ENCODE data around the gene FOXP2. TPM values are rescaled to one million over a fixed set of nuclear protein-coding genes. Genes with fewer than 3 reads are reported as not detected.

The FOXP2 gene
- total and polyA plus RNA-seq, 10 of the 15 experiments (the other 5 are each of a cell fraction or from before 2014, with no cell fraction given), result 0.99 to 2.5 (median 1.8) TPM

DNA sequence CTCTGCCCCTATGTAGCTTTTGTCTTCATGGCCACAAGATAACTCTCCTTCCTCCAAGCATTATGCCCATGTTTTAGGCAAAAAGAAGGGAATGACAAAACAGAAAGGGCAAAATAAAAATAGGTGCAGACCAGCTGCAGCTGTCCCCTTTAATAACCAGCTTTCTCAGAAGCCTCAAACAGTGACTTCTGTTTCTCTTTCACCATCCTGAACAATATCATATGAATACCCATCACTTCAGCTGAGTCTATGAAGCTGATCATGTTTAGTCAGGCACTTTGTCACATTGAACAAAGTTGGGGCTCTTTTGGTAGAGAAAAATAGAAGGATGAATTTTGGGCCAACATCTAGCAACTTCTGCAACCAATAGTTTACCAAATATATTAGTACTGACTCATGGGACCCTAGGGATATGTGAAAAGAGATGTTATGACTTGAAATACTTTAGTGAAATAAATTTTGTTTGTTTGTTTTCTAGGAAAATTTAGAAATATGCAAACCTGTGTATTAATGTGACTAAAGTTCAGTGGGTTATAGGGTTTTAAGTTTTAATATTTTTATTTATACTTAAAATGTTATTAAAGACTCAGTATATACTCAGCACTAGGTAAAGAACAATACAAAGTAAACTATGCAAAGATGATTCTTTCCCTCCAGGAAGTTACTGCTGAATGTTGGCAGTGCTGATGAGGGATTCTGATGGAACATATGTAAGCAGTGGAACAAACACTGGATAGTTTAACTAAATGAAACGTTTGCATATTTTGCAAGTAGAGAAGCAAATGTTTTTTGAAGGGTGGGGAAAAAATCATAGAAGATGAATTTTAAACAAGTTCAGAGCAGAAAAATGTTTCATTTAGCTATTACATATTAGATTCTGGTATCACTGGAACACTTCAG is 133.7 kb downstream of the FOXP2 start:
- in situ Hi-C loops (cut with MboI), result no loop called here
- H3K27me3 ChIP-seq (replicated peaks in 1 of 2; ENCODE audit: control insufficient read depth in 2 of 2, insufficient read depth in 2 of 2, low read length in 1 of 2), result no peaks in the 10 kb centered on the region
- ChIA-PET POLR2A (no interaction called here), RAD21 (ENCODE audit: unreplicated experiment) (no interaction called here), SMC1A (ENCODE audit: uncharacterized antibody, unreplicated experiment) (no interaction called here), CTCF (interaction anchor here (0.5 kb wide), 1 partner anchor 1012 kb away, joined by 3 read pairs; no protein-coding TSS in a partner anchor)
- H4K20me1 ChIP-seq (ENCODE audit: control insufficient read depth, insufficient read depth), result no peaks in the 10 kb centered on the region
- no peak overlapping the region for H3K9ac ChIP-seq (ENCODE audit: control insufficient read depth, insufficient read depth, low read length)
- no peaks in the 10 kb centered on the region for H3K79me2 ChIP-seq (ENCODE audit: control insufficient read depth, insufficient read depth, low read length)
- no peaks in the 10 kb centered on the region for H3K9me3 ChIP-seq (replicated peaks; ENCODE audit: control insufficient read depth, insufficient read depth, low read length)
- no peaks in the 10 kb centered on the region for H3K36me3 ChIP-seq (ENCODE audit: control insufficient read depth in 2 of 2, insufficient read depth in 2 of 2, low read length in 1 of 2)
- 0% methylated on average over 1 of the region's 1 CpG for WGBS (ENCODE audit: insufficient coverage, insufficient replicate concordance, low lambda C conversion rate, missing lambda C conversion rate)
- 0 out of 2 replicates have a peak overlapping the region, but pooled peaks have one; percentile 31 for H2AFZ ChIP-seq (ENCODE audit: control insufficient read depth, low read depth, low read length)
- ATAC-seq (peak; percentile 49), FAIRE-seq (no peak), DNase-seq (ENCODE audit: low read depth, low spot score) (no peak)
- no peak overlapping the region for H3K27ac ChIP-seq (ENCODE audit: control insufficient read depth, insufficient read depth)
- intact Hi-C loops (cut with micrococcal nuclease; ENCODE audit: unreplicated experiment), result no loop called here
- BruUV-seq (replicated peaks), result no TSS peak
- H3K4me3 ChIP-seq, result no peak overlapping the region
- no peak overlapping the region for H3K4me2 ChIP-seq (ENCODE audit: control insufficient read depth, insufficient read depth)
- H3K4me1 ChIP-seq (ENCODE audit: control insufficient read depth, insufficient read depth, low read length), result no peaks in the 10 kb centered on the region
- no peak for TF ChIP-seq SMAD1 (IDR thresholded peaks at IDR 0.05; ENCODE audit: low read depth, partially characterized antibody)
- no peak for TF ChIP-seq JUND (IDR thresholded peaks at IDR 0.05; ENCODE audit: low read depth, low read length)
- no peak for TF ChIP-seq BCL11A (IDR thresholded peaks at IDR 0.05; ENCODE audit: low read depth, low read length)
- TF ChIP-seq CUX1 (IDR thresholded peaks at IDR 0.05; ENCODE audit: insufficient replicate concordance, low read depth, low read length), result no peak
- no peak for TF ChIP-seq NFYB (IDR thresholded peaks at IDR 0.05; ENCODE audit: insufficient read depth, low read depth, low read length)
- TF ChIP-seq TBL1XR1 (IDR thresholded peaks at IDR 0.05; ENCODE audit: low read depth, low read length), result no peak
- no peak for TF ChIP-seq NR2C1 (IDR thresholded peaks at IDR 0.05)
- TF ChIP-seq CHD1 (IDR thresholded peaks at IDR 0.05; ENCODE audit: low read depth, low read length), result no peak
- TF ChIP-seq RB1 (IDR thresholded peaks at IDR 0.05; ENCODE audit: borderline replicate concordance), result no peak
- no peak for TF ChIP-seq ZNF384 (IDR thresholded peaks at IDR 0.05; ENCODE audit: borderline replicate concordance, low read depth, low read length)
- no peak for TF ChIP-seq REST (IDR thresholded peaks at IDR 0.05; ENCODE audit: low read depth, low read length)
- no peak for TF ChIP-seq HCFC1 (IDR thresholded peaks at IDR 0.05; ENCODE audit: low read length)
- TF ChIP-seq, protein P1, sequence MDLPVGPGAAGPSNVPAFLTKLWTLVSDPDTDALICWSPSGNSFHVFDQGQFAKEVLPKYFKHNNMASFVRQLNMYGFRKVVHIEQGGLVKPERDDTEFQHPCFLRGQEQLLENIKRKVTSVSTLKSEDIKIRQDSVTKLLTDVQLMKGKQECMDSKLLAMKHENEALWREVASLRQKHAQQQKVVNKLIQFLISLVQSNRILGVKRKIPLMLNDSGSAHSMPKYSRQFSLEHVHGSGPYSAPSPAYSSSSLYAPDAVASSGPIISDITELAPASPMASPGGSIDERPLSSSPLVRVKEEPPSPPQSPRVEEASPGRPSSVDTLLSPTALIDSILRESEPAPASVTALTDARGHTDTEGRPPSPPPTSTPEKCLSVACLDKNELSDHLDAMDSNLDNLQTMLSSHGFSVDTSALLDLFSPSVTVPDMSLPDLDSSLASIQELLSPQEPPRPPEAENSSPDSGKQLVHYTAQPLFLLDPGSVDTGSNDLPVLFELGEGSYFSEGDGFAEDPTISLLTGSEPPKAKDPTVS (IDR thresholded peaks at IDR 0.05; ENCODE audit: low read depth, low read length), result no peak

All from GM12878 (cell line).